K562 (cell line): ENCODE results near the gene HKDC1. TPM values are rescaled to one million over a fixed set of nuclear protein-coding genes. Genes with fewer than 3 reads are reported as not detected.

ENCODE experiments used
- ATAC-seq: fragments of 200-7000 bp; cut with Tn5 transposase; 3 replicates; pipeline ENCODE4 v1.9.1; 2020; ENCODE audit warnings: moderate library complexity
- BruUV-seq: library from RNA; stranded (reverse); fragments of 400-500 nt; replicated peaks from 2 replicates; lab custom pipeline; 2021; lab: Mats Ljungman, UMichigan
- CTCF ChIA-PET: fragments of 300-600 bp; formaldehyde crosslinking; extraction: SDS; loops from one replicate; lab custom pipeline; 2021; ENCODE audit warnings: low intra/inter-chr PET ratio; lab: Yijun Ruan, JAX
- POLR2A ChIA-PET: fragments of 300-600, 350-650 bp; sonication (Branson Sonifier 250); formaldehyde crosslinking; extraction: SDS; loops from one replicate; lab custom pipeline; 2021; ENCODE audit warnings: antibody characterized with exemption, inconsistent platforms; lab: Yijun Ruan, JAX
- DNase-seq, 4 experiments: peaks; one replicate each; pipeline versions ENCODE4 v3.0.0 to v3.0.0-alpha.2; 2011 to 2018; ENCODE audit warnings: low spot score in 3 of 4, mixed read lengths in 3 of 4; ENCODE audit errors: extremely low read depth in 1 of 4
- FAIRE-seq: peaks from 2 replicates; lab custom pipeline; 2011; peaks lifted over from hg19 to GRCh38; lab: Jason Lieb, UNC
- H2AFZ ChIP-seq: 2 replicates; pipeline ENCODE4 v1.6.0; 2011; ENCODE audit warnings: low read depth, low read length, control low read depth, inconsistent platforms
- H3K27ac ChIP-seq: fragments of 200-600 bp; 3 replicates; pipeline ENCODE4 v1.8.0; 2011; ENCODE audit warnings: low read depth, mild to moderate bottlenecking, control low read depth, inconsistent platforms, low read length, moderate library complexity, mixed read lengths; ENCODE audit errors: extremely low read depth
- H3K27me3 ChIP-seq, 2 experiments: fragments of 300-600 bp in 1 of 2; 2 replicates in 1 of 2; 3 replicates in 1 of 2; pipeline versions ENCODE4 v1.6.0 to v1.8.0; 2011; ENCODE audit warnings: inconsistent platforms in 2 of 2, low read length in 2 of 2, mild to moderate bottlenecking in 1 of 2, mixed read lengths in 1 of 2, moderate library complexity in 1 of 2; ENCODE audit not compliant: control insufficient read depth in 2 of 2, insufficient read depth in 2 of 2
- H3K36me3 ChIP-seq: fragments of 300-600 bp; 3 replicates; pipeline ENCODE4 v1.8.0; 2011; ENCODE audit warnings: mild to moderate bottlenecking, low read length, inconsistent platforms; ENCODE audit not compliant: control insufficient read depth, insufficient read depth
- H3K4me1 ChIP-seq, 2 experiments: fragments of 200-600 bp in 1 of 2; replicated peaks in 1 of 2; 2 replicates in 1 of 2; 3 replicates in 1 of 2; pipeline versions ENCODE4 v1.5.1 to v1.8.0; 2011; ENCODE audit warnings: inconsistent platforms in 2 of 2, low read length in 2 of 2, mild to moderate bottlenecking in 1 of 2, mixed read lengths in 1 of 2, moderate library complexity in 1 of 2; ENCODE audit not compliant: control insufficient read depth in 2 of 2, insufficient read depth in 2 of 2
- H3K4me2 ChIP-seq: 2 replicates; pipeline ENCODE4 v1.6.1; 2011; ENCODE audit warnings: low read length, control low read depth, inconsistent platforms, mixed read lengths; ENCODE audit not compliant: insufficient read depth
- H3K4me3 ChIP-seq: fragments of 200-600 bp; sonication (generic), shearing (Covaris generic); 2 replicates; pipeline ENCODE4 v1.5.1; 2016; ENCODE audit warnings: control low read depth, inconsistent platforms
- H3K79me2 ChIP-seq: fragments of 200-600 bp; 3 replicates; pipeline ENCODE4 v1.8.0; 2011; ENCODE audit warnings: low read length, inconsistent platforms; ENCODE audit not compliant: control insufficient read depth, insufficient read depth
- H3K9ac ChIP-seq, 2 experiments: 2 replicates each; pipeline versions ENCODE4 v1.6.0 to v1.6.1; 2011; ENCODE audit warnings: low read depth in 2 of 2, low read length in 2 of 2, control low read depth in 1 of 2, inconsistent platforms in 1 of 2, mild to moderate bottlenecking in 1 of 2, mixed read lengths in 1 of 2; ENCODE audit not compliant: insufficient read depth in 1 of 2
- H3K9me1 ChIP-seq: one replicate; pipeline ENCODE4 v1.6.0; 2011; ENCODE audit warnings: inconsistent platforms, mild to moderate bottlenecking, low read length, moderate library complexity; ENCODE audit not compliant: control insufficient read depth, insufficient read depth
- H3K9me3 ChIP-seq: replicated peaks from 2 replicates; pipeline ENCODE4 v1.5.1; 2011; ENCODE audit warnings: low read depth, low read length, inconsistent platforms; ENCODE audit not compliant: control insufficient read depth, insufficient read depth
- H4K20me1 ChIP-seq: replicated peaks from 2 replicates; pipeline ENCODE4 v1.6.1; 2011; ENCODE audit warnings: low read length, inconsistent platforms, mixed read lengths; ENCODE audit not compliant: control insufficient read depth, insufficient read depth
- EP400 ChIP-seq: fragments of 450-650 bp; IDR thresholded peaks from 2 replicates; pipeline ENCODE4 v1.6.1; 2017; ENCODE audit warnings: antibody characterized with exemption, mild to moderate bottlenecking, moderate library complexity
- LCOR ChIP-seq: sonication (generic); formaldehyde crosslinking; IDR thresholded peaks from 2 replicates; pipeline ENCODE4 v1.8.0; 2022; ENCODE audit warnings: mild to moderate bottlenecking, missing genetic modification reagents
- ZKSCAN8 ChIP-seq: fragments of 200-800 bp; sonication (Bioruptor generic); IDR thresholded peaks from 2 replicates; pipeline ENCODE4 v1.6.1; 2016; ENCODE audit warnings: missing genetic modification characterization, missing compliant biosample characterization
- ZNF175 ChIP-seq: fragments of 200-800 bp; sonication (Bioruptor generic); IDR thresholded peaks from 2 replicates; pipeline ENCODE4 v1.6.1; 2016; ENCODE audit warnings: low read depth, mild to moderate bottlenecking, missing genetic modification characterization, missing compliant biosample characterization
- WGBS: fragments of 100-300 bp; shearing (Covaris generic); methylation state at CpG from one replicate; pipeline ENCODE4 v1.1.6; 2016; ENCODE audit warnings: low coverage, mixed read lengths; ENCODE audit not compliant: insufficient coverage; ENCODE audit errors: missing lambda C conversion rate; 5-methylcytosine and 5-hydroxymethylcytosine counted together
- in situ Hi-C: fragments of 300-500 bp; cut with MboI; formaldehyde crosslinking; loops from 4 replicates; pipeline ENCODE4 v1.15.0; 2018; ENCODE audit warnings: inconsistent platforms, mixed read lengths
- intact Hi-C: fragments of 100-400 bp; cut with micrococcal nuclease; formaldehyde crosslinking; loops from 2 replicates; pipeline ENCODE4 v1.14.2; 2022
- polyA plus RNA-seq, 8 experiments: library from polyadenylated mRNA; depleted of rRNA in 4 of 8; stranded (reverse) in 5 of 8; unstranded in 3 of 8; fragments of >200 nt; fragmentation: Nextera tagmentation in 2 of 8; fragmentation: Illumina TruSeq in 1 of 8; extraction: Ambion mirVana in 2 of 8; extraction: Trizol in 1 of 8; gene quantifications; 2 replicates each; pipeline versions ENCODE4 v1.2.1 to v1.2.3, GENCODE V29; 2011 to 2014; ENCODE audit warnings: inconsistent platforms in 1 of 8, missing spikeins in 1 of 8
- total RNA-seq, 7 experiments: library from RNA; depleted of rRNA in 6 of 7; stranded (reverse); fragments of >200 nt in 6 of 7; fragmentation: Illumina TruSeq in 2 of 7; extraction: Trizol in 2 of 7; gene quantifications; 2 replicates each; pipeline versions ENCODE4 v1.2.1 to v1.2.3, GENCODE V29; 2011 to 2021; ENCODE audit warnings: low replicate concordance in 1 of 7

HKDC1 gene
- total and polyA plus RNA-seq, 9 of the 15 experiments (the other 6 are each of a cell fraction or from before 2014, with no cell fraction given) = 0.04 to 0.22 (median 0.11) TPM; not detected in 5

GRCh38 chr10:69241575-69241974, 21.4 kb downstream of the HKDC1 start:
- Histone ChIP-seq H3K79me2 (no peaks in the 10 kb centered on the region), H3K9ac (peak overlapping the region; percentile 17 to 86; a peak in 3 of 4 replicates), H3K9me3 (no peaks in the 10 kb centered on the region), H3K4me2 (peak overlapping the region; percentile 33), H3K4me3 (no peak overlapping the region), H3K27ac (no peak overlapping the region), H3K9me1 (no peaks in the 10 kb centered on the region), H3K36me3 (no peaks in the 10 kb centered on the region), H3K4me1 (peaks cover 16 to 22% of the 10 kb centered on the region in 2 experiments; a peak in 4 of 5 replicates), H2AFZ (peak overlapping the region; percentile 76), H3K27me3 (no peaks in the 10 kb centered on the region), H4K20me1 (no peaks in the 10 kb centered on the region)
- intact Hi-C loops = no loop called here
- BruUV-seq = no TSS peak
- ATAC-seq = peak; percentile 7; the same call in 2 of the 3 replicates
- POLR2A ChIA-PET = interaction anchor here (0.7 to 2.3 kb wide), 5 partner anchors 12 to 98 kb away, joined by 3 to 7 read pairs (median 4); partner anchors contain the start of gene SUPV3L1
- in situ Hi-C loops = loop anchor here (25.0 kb wide), 1 partner anchor 396 kb away; the partner anchor contains the start of gene FAM241B
- CTCF ChIA-PET = interaction anchor here (0.6 kb wide), 1 partner anchor 272 kb away, joined by 3 read pairs; no protein-coding TSS in a partner anchor
- TF ChIP-seq EP400 (no peak), LCOR (no peak), ZNF175 (CRISPR knock-in tag) (0 out of 2 replicates have a peak, but pooled peaks have one; percentile 34), ZKSCAN8 (CRISPR knock-in tag) (no peak)
- no peak for FAIRE-seq
- WGBS = 52% methylated on average over 7 of the region's 7 CpGs
- peak in 1 of 4 experiments; percentile 40 for DNase-seq
